ENCODE results near the gene PTH2R. TPM values are rescaled to one million over a fixed set of nuclear protein-coding genes. Genes with fewer than 3 reads are reported as not detected.
"Not testable (repeated sequence)": the region's sequence is repeated elsewhere in the genome, so short reads cannot be mapped to it uniquely, and the experiment has no call there.

PTH2R gene
- total and polyA plus RNA-seq, 4 donors = 0.01 to 1.5 (median 0.08) TPM; not detected in 1

GRCh38 chr2:208386541-208386940 lies 20.1 kb upstream of the PTH2R start (continued):
- TF ChIP-seq REST (IDR thresholded peaks at IDR 0.05) (no peak), TAF1 (conservative IDR thresholded peaks at IDR 0.05) (no peak), RXRA (IDR thresholded peaks at IDR 0.05) (no peak), SP1 (IDR thresholded peaks at IDR 0.05) (no peak), EGR1 (IDR thresholded peaks at IDR 0.05; ENCODE audit: low read depth in 2 of 2) (no peak), RAD21 (IDR thresholded peaks at IDR 0.05) (no peak), YY1 (IDR thresholded peaks at IDR 0.05) (no peak)

GRCh38 chr2:208389940-208390339 lies 16.7 kb upstream of the PTH2R start:
- Histone ChIP-seq H3K9me3 (ENCODE audit: control insufficient read depth in 4 of 4, low read length in 3 of 4) (peaks cover 0 to 6% (median 4%) of the 10 kb centered on the region in 4 donors), H3K4me3 (ENCODE audit: low read depth in 1 of 3, low read length in 3 of 3) (no peak overlapping the region), H3K9ac (ENCODE audit: low read depth in 1 of 2, low read length in 2 of 2) (no peak overlapping the region), H3K36me3 (ENCODE audit: control insufficient read depth in 4 of 4, insufficient read depth in 3 of 4, low read depth in 1 of 4, low read length in 3 of 4) (no peaks in the 10 kb centered on the region), H3K27ac (ENCODE audit: low read depth in 1 of 2, low read length in 2 of 2) (no peak overlapping the region), H3K27me3 (ENCODE audit: control insufficient read depth in 4 of 4, insufficient read depth in 4 of 4, low read length in 3 of 4) (no peaks in the 10 kb centered on the region), H3K4me1 (ENCODE audit: control insufficient read depth in 4 of 4, insufficient read depth in 4 of 4, low read length in 3 of 4) (no peaks in the 10 kb centered on the region)
- DNase-seq (ENCODE audit: low spot score) = no peak
- WGBS = 76% methylated on average over 3 of the region's 3 CpGs
- TF ChIP-seq SP1 (IDR thresholded peaks at IDR 0.05) = no peak
- no peak for TF ChIP-seq MAX (IDR thresholded peaks at IDR 0.05)

GRCh38 chr2:208392300-208392699 lies 14.3 kb upstream of the PTH2R start:
- TF ChIP-seq HNF4A (conservative IDR thresholded peaks at IDR 0.05) (no peak), NR2F2 (IDR thresholded peaks at IDR 0.05) (no peak), CTCF (IDR thresholded peaks at IDR 0.05; ENCODE audit: low read depth, low read length, missing input control) (no peak), ZBTB33 (IDR thresholded peaks at IDR 0.05) (no peak), RAD21 (IDR thresholded peaks at IDR 0.05) (no peak), TAF1 (conservative IDR thresholded peaks at IDR 0.05) (no peak), HNF4G (IDR thresholded peaks at IDR 0.05) (no peak)
- H3K4me1 ChIP-seq (ENCODE audit: control insufficient read depth in 4 of 4, insufficient read depth in 4 of 4, low read length in 3 of 4) = no peaks in the 10 kb centered on the region
- H3K9me3 ChIP-seq (ENCODE audit: control insufficient read depth in 4 of 4, low read length in 3 of 4) = peaks cover 0 to 10% (median 4%) of the 10 kb centered on the region in 4 donors
- H3K9ac ChIP-seq (ENCODE audit: low read depth in 1 of 2, low read length in 2 of 2) = no peak overlapping the region
- no peak overlapping the region for H3K4me3 ChIP-seq (ENCODE audit: low read depth in 1 of 3, low read length in 3 of 3)
- no peak for DNase-seq (ENCODE audit: low spot score)
- H3K27me3 ChIP-seq (ENCODE audit: control insufficient read depth in 4 of 4, insufficient read depth in 4 of 4, low read length in 3 of 4) = peaks cover 0 to 1% (median 0%) of the 10 kb centered on the region in 4 donors
- 89% methylated on average over 3 of the region's 3 CpGs for WGBS
- H3K27ac ChIP-seq (ENCODE audit: low read depth in 1 of 2, low read length in 2 of 2) = no peak overlapping the region
- no peaks in the 10 kb centered on the region for H3K36me3 ChIP-seq (ENCODE audit: control insufficient read depth in 4 of 4, insufficient read depth in 3 of 4, low read depth in 1 of 4, low read length in 3 of 4)

GRCh38 chr2:208396796-208397195 lies 9.8 kb upstream of the PTH2R start:
- H3K36me3 ChIP-seq (ENCODE audit: control insufficient read depth in 4 of 4, insufficient read depth in 3 of 4, low read depth in 1 of 4, low read length in 3 of 4); DNase-seq (ENCODE audit: low spot score); H3K4me1 ChIP-seq (ENCODE audit: control insufficient read depth in 4 of 4, insufficient read depth in 4 of 4, low read length in 3 of 4); H3K27me3 ChIP-seq (ENCODE audit: control insufficient read depth in 4 of 4, insufficient read depth in 4 of 4, low read length in 3 of 4); H3K27ac ChIP-seq (ENCODE audit: low read depth in 1 of 2, low read length in 2 of 2); H3K9ac ChIP-seq (ENCODE audit: low read depth in 1 of 2, low read length in 2 of 2); H3K4me3 ChIP-seq (ENCODE audit: low read depth in 1 of 3, low read length in 3 of 3): not testable (repeated sequence)
- H3K9me3 ChIP-seq (ENCODE audit: control insufficient read depth in 4 of 4, low read length in 3 of 4) = peaks cover 0 to 10% (median 4%) of the 10 kb centered on the region in 4 donors
- 91% methylated on average over 4 of the region's 4 CpGs for WGBS
